HS-27A (cell line): ENCODE measurements around the gene CDH12.
"Not testable (repeated sequence)": the region's sequence is repeated elsewhere in the genome, so short reads cannot be mapped to it uniquely, and the experiment has no call there.

ENCODE experiments used
- DNase-seq: peaks from one replicate; pipeline ENCODE4 v3.0.0-alpha.2; 2012; ENCODE audit warnings: low read depth, missing footprints

Gene CDH12

DNA sequence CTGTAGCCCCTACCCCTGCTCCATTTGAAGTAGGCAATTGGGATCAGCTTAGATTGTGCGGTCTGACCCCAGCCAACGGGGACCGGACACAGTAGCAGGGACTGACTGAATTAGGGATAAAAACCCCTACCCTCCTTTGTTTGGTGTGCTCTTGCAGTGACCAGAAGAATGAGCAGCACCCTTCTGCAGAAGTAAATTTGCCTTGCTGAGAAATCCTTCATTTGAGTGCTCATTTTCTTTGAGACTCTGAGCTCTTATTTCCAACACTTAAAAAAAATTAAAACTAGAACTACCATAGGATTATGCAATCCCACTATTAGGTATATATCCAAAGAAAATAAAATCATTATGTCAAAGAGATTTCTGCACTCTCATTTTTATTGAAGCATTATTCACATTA is 560.0 kb downstream of the CDH12 start:
- no peak for DNase-seq

DNA sequence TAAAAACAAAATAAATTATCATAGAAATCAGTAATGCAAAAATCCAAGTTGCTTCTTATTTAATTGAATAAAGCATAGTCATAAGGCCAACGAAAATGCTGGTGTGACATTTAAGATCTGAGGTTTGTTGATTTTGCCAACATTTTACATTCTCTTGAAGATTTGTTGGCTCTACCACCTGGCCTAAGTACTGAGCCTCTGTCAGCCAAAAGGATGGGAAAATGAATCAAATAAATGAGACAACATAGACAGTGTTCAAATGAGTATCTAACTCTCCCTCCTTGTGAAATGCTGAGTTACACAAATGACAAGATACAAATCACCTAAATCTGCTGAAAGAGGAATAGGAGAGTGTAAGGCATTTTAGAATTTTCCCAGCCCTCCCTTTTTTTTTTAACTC is 575.0 kb downstream of the CDH12 start:
- no peak for DNase-seq

- no peak for DNase-seq
Measured at GRCh38 chr5:22277006-22277405, 576.1 kb downstream of the CDH12 start.

- not testable (repeated sequence) for DNase-seq
Measured at GRCh38 chr5:22265855-22266254, 587.3 kb downstream of the CDH12 start.

DNA sequence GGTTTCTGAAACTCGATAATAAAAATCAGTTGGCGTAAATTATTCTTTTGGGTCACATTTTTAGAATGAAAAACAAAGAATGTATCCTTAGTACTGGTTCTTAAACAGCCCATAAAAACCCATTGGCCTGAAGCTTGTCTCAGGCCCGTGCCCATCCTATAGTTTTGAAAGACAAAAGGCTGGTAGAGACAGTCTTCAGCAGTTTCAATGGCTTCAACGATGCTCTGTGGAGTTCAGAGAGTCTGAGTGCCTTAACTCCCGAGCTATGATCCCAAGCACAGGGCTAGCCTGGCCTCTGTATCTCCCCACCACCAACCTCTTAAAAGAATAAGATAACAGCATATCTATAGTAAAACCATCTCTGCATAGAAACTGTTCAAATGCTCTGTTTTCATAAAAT is 595.0 kb downstream of the CDH12 start:
- DNase-seq = no peak

- no peak for DNase-seq
Measured at GRCh38 chr5:22250528-22250927, 602.6 kb downstream of the CDH12 start.

DNA sequence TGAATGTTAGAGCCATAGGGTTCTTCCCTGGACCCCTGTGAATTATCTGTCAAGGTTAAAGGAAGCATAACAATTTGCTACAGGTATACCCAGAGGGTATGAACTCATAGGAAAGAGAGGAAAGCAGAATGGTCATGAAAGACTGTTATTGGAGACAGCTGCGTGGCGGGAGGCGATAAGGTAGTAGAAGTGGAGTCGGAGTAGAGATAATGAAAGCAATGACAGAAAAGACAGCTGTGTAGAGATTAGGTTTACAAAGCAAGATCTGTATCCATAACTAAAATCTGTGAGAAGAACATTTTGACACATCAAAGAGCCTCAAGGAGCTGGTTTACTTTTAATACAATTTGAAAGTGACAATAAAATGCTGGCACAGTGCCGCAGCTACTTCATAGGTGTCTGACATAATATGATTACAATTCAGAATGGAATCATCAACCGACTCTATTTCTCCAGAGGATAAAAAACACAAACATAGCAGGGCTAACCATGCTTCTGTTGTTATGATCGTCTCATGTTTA is 603.9 kb downstream of the CDH12 start:
- no peak for DNase-seq

DNA sequence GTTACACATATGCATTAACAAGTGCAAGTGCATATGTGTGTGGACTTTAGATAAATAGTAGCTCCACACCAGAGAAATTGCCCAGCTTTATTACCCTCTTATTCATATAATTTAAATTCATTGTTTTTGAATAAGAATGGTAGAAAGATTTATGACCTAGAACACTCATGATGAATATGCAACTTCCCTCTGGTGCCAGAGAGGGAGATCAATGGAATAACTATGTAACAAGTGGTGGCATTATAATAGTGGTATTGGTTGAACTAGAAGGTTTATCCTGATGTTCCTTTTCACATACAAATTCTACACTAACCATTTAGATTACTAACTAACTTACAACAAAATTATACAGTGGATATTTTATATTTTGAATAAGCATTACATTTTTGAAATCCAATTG is 607.4 kb downstream of the CDH12 start:
- no peak for DNase-seq

- no peak for DNase-seq
Measured at GRCh38 chr5:22242532-22242931, 610.6 kb downstream of the CDH12 start.

DNA sequence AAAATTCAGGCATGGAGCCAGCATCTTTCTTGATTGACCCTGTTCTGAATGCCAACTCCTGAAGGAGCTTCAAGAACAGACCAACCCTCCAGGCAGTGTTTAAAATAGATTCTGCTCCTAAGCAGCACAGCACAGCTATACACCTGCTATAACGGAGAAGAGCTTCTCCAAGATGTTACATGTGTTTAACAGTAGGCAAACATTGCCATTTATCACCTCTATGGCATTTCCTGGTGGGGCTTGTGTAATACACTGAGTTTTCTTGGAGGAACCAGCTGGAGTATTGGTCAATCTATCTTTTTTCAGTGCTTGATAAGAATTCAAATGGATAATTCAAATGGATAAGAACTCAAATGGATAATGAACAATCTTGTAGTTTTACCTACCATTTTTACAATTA is 615.1 kb downstream of the CDH12 start:
- no peak for DNase-seq

DNA sequence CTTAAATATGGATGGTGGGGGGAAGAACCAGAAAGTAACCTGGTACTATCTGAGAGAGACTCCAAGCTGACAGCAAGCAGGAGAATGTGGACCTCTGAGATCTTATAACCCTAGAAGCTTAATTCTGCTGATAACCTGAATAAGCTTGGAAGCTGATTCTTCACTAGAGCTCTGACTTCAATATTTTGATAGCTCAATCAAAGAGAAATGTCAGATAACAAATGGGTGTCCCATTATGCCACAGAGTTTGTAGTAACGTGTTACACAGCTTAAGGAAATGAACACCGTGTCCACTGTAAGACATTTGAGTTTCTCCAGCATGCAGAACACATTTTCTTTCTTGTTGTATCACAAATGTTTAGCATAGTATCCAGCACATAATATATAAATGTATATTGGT is 626.7 kb downstream of the CDH12 start:
- DNase-seq = no peak

DNA sequence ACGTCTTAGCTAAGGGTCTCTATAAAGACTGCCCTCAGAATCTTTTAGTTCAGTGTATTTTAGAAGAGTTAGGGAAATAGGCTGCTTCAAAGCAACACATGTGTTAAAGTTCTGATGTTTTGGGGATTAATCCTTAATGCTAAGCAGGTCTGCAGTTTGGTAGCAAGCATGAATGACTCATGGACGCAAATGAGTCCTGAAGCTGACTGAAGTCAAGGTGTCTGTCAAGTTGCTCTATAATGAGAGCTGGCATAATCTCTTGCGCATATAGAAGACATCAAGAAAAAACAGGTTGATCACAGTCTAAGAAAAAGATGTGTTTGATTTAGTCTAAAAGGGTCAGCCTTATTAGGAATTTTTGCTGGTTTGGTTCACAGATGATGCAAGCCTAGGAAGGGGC is 630.1 kb downstream of the CDH12 start:
- DNase-seq = no peak

DNA sequence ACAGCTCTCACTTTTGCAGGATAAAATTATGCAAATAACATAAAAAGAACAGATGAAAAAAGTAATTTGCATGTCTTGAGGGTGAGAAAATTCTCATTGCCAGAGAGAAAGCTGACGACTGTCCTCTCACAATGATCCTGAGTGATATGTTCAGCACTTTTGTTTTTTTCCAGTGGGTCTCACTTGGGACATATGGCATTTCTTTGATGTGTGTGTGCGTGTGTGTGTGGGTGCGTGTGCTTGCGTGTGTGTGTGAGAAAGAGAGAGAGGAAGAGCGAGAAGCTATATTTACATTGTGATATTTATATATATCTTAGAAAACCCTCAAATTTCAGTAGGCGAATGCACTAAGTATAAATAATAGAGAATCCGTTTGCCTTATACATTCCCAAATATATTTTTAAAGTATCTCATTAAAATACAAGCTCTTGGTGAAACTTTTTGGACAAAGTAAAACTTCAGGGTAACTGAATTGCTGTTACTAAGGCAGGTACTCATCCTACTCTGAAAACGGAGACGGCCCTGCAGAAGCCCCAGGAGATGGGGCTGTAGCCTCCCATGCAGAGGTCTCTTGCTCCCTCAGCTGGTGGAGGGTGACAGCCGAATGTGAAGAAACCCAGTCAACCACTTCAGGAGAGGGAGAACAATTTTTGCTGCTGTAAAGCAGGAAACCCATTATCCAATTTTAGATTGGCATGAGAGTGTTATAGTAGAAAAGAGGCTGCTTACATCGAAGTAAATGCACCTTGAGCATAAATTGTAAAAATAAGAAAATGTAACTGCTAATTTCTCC is 639.2 kb downstream of the CDH12 start:
- not testable (repeated sequence) for DNase-seq

DNA sequence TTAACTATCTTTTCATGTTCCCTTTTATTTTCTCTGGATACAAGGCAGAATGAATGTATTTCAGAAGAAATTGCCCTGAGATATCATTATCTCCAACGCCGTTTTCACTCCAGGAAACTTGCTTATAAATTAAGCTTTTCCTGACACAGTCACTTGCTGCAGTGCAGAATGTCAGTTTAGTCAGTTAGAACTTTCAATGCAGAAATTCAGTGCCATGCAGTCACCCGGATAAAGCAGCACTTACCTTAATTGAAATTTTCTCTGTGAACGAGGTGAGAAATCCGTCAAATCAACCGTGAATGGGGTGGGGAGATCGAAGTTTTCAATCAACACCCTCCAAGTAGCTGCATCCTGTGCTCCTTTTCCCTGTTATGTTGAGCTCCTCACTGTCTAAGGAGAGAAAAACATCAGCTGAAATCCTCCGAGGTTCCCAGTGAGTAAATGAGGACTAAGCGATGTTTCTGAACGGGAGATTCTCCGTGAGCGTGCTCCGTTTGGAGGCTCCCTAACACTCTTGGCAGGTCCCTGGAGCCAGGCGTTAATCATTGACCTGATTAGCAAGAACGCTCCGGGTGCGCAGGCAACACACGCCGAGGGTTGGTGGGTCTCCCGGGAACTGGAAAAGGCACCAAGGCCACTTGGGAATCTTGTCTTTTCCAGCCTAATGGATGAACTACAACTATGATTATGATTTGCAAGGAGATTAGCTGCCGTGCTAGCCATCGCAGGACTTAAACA is 640.7 kb downstream of the CDH12 start:
- DNase-seq = not testable (repeated sequence)

DNA sequence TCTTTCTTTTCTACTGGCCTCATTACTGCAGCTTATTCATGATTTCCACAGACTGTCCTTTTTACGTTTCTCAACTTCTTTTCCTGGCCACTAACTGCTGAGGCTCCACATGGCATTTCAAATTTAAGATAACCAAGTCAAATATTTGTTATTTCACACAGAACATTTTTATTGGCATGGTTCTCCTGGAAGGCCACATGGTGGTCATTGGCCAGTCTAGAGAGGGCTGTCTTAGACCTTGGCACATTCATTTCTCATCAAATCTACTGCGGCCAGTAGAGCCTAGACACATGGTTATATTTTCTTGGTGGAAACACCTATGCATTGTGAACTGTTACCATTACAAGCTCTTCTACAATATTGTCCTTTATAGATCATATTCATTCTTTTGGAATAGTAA is 644.7 kb downstream of the CDH12 start:
- DNase-seq = not testable (repeated sequence)

DNA sequence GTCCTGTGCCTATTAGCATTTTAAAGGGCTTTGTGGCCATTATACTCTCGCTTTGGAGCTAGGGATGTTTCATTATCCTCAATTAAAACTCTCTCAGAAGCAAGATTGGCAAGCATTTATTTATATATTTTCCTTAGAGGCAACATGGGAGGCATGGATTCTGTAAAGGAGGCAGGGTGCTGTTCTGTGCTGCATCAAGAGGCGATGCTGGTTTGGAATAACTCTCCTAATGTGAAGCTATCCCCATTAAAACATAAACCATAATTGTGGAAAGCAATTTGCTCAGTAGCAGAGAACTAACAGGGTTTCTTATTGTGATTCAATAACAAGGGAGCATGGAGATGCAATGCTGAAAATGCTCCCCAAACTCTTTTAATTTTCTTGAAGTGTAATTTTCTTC is 664.5 kb downstream of the CDH12 start:
- not testable (repeated sequence) for DNase-seq

- DNase-seq = not testable (repeated sequence)
Measured at GRCh38 chr5:22187632-22188228, 665.4 kb downstream of the CDH12 start.

DNA sequence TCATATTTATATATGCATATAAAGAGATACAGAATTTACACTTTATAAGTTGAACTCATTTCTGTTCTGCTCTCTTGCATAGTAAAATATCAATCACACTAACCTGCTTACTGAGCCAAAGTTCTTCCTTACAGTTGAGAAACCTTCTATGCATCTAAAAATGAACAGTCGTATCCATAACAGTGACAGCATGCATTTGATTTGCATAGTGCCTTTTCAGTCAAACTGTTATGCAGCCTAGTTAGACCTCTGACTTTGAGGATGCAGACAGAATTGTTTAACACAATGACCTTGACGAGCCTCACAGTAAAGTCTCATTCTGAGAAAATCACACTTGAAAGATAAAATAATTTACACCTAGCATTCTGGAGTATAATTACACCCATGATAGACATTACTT is 683.9 kb downstream of the CDH12 start:
- DNase-seq = not testable (repeated sequence)

- not testable (repeated sequence) for DNase-seq
Measured at GRCh38 chr5:22168704-22169103, 684.4 kb downstream of the CDH12 start.

- DNase-seq = not testable (repeated sequence)
Measured at GRCh38 chr5:22165931-22166330, 687.2 kb downstream of the CDH12 start.

- not testable (repeated sequence) for DNase-seq
Measured at GRCh38 chr5:22164910-22165748, 688.0 kb downstream of the CDH12 start.

- DNase-seq = not testable (repeated sequence)
Measured at GRCh38 chr5:22156953-22157352, 696.2 kb downstream of the CDH12 start.
